Pancreas (tissue), 10 donors: ENCODE results near the gene NBEA. TPM values are rescaled to one million over a fixed set of nuclear protein-coding genes. Genes with fewer than 3 reads are reported as not detected.

Experiments used
- ATAC-seq, 4 donors: fragments of 200-7000 bp; cut with Tn5 transposase; one replicate each; pipeline versions ENCODE4 v1.8.0 to v1.9.1; 2020; ENCODE audit warnings: mild to moderate bottlenecking in 4 of 4, moderate library complexity in 4 of 4
- DNase-seq, 6 donors: peaks; one replicate each; pipeline ENCODE4 v3.0.0-alpha.2; 2020
- FAIRE-seq: peaks from 2 replicates; lab custom pipeline; 2012; peaks lifted over from hg19 to GRCh38; lab: Jason Lieb, UNC
- H3K27ac ChIP-seq, 4 donors: fragments of 200-600 bp; sonication (generic); 1 replicate in 3 of 4; 2 replicates in 1 of 4; pipeline versions ENCODE4 v1.5.0 to v1.8.0; 2020
- H3K27me3 ChIP-seq, 4 donors: fragments of 200-600 bp; one replicate each; pipeline ENCODE4 v1.8.0; 2021
- H3K36me3 ChIP-seq, 3 donors: fragments of 200-600 bp; sonication (generic) in 1 of 3; one replicate each; pipeline versions ENCODE4 v1.5.0 to v1.8.0; 2020 to 2021
- H3K4me1 ChIP-seq, 3 donors: fragments of 200-600 bp; one replicate each; pipeline ENCODE4 v1.8.0; 2021
- H3K4me3 ChIP-seq, 4 donors: fragments of 200-600 bp; sonication (generic) in 2 of 4; one replicate each; pipeline versions ENCODE4 v1.5.0 to v1.8.0; 2020 to 2021
- H3K9me3 ChIP-seq, 4 donors: fragments of 200-600 bp; one replicate each; pipeline ENCODE4 v1.8.0; 2021
- CTCF ChIP-seq, 4 donors: fragments of 200-600 bp; sonication (generic) in 3 of 4; IDR thresholded peaks; one replicate each; pipeline versions ENCODE4 v1.5.0 to v1.8.0; 2021; ENCODE audit warnings: antibody characterized with exemption in 4 of 4
- WGBS, 2 donors: extraction: QIAGEN DNeasy Blood & Tissue Kit; methylation state at CpG; one replicate each; pipeline ENCODE4 v1.1.7; 2013; 5-methylcytosine and 5-hydroxymethylcytosine counted together
- intact Hi-C, 3 donors: fragments of 100-400 bp; cut with DNase I; formaldehyde crosslinking; loops; one replicate each; pipeline versions ENCODE4 v1.11.1 to v1.14.2; 2022
- polyA plus RNA-seq, 2 donors: library from polyadenylated mRNA; stranded (reverse); fragments of 200-250 nt; gene quantifications; one replicate each; pipeline ENCODE4 v1.2.3, GENCODE V29; 2013
- total RNA-seq, 6 donors: library from RNA; stranded (reverse); fragmentation: NEBNext Ultra II Directional in 4 of 6; extraction: Animal tissue kit (Norgen Biotek cat#: 25700) in 4 of 6; gene quantifications; one replicate each; pipeline versions ENCODE4 v1.2.1 to v1.2.4, GENCODE V29; 2021 to 2023
- donor health status: healthy with polysubstance abuse.
- donor health status: DM: no; HTN: no; CAD: no; lungs with moderate emphysema.
- donor health status: DM: no; HTN: no; CAD: no.
- donor health status: control.
- donor health status: control.
- donor health status: Bipolar disorder and iron deficiency.
- donor health status: DM: yes; HTN: yes; CAD: no.
- donor health status: DM: no; HTN: no; CAD: no.
- donor health status: DM: no; HTN: no; CAD: no.
- donor health status: DM: yes; HTN: yes; CAD: no.

The NBEA gene
- total and polyA plus RNA-seq, 8 donors = 2.4 to 10.4 (median 4.8) TPM

DNA sequence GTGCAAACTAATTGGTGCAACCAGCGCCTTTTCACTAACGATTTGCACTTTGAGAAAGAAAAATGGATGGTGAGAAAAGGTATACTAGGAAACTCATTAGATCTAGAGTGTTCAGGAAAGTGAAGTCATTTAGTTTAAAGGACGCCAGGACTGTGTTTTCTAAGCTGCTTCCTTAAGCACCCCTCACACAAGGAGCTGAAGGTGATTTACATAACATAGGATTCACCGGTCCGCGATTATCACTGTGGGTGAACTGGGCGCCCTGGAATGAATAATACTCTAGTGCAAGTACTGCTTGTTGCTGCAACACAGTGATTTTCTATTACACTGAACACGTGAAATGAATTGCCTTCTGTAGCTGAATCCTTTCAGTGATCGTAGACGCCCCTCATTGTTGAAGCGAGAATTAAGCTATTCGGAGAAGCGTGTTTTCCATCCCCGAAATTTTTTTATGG is 537.0 kb downstream of the NBEA start:
- H3K27me3 ChIP-seq = peaks cover 0 to 4% (median 0%) of the 10 kb centered on the region in 4 donors
- no peak for DNase-seq
- no peak for FAIRE-seq
- WGBS, 2 donors = 89 to 91% methylated on average over 14 of the region's 14 CpGs
- no peak overlapping the region for H3K4me3 ChIP-seq
- intact Hi-C loops = no loop called here
- no peak overlapping the region for H3K27ac ChIP-seq
- no peak for TF ChIP-seq CTCF (IDR thresholded peaks at IDR 0.05)
- H3K36me3 ChIP-seq = no peaks in the 10 kb centered on the region
- H3K4me1 ChIP-seq = no peaks in the 10 kb centered on the region
- ATAC-seq = no peak
- no peaks in the 10 kb centered on the region for H3K9me3 ChIP-seq

GRCh38 chr13:35479706-35480105 is 537.6 kb downstream of the NBEA start:
- H3K4me3 ChIP-seq = no peak overlapping the region
- 77 to 95% methylated on average over 1 of the region's 1 CpG for WGBS, 2 donors
- ATAC-seq (no peak), DNase-seq (no peak), FAIRE-seq (no peak)
- H3K36me3 ChIP-seq = no peaks in the 10 kb centered on the region
- no peaks in the 10 kb centered on the region for H3K4me1 ChIP-seq
- intact Hi-C loops = no loop called here
- no peak for TF ChIP-seq CTCF (IDR thresholded peaks at IDR 0.05)
- no peaks in the 10 kb centered on the region for H3K9me3 ChIP-seq
- H3K27ac ChIP-seq = no peak overlapping the region
- peaks cover 0 to 4% (median 0%) of the 10 kb centered on the region in 4 donors for H3K27me3 ChIP-seq

DNA sequence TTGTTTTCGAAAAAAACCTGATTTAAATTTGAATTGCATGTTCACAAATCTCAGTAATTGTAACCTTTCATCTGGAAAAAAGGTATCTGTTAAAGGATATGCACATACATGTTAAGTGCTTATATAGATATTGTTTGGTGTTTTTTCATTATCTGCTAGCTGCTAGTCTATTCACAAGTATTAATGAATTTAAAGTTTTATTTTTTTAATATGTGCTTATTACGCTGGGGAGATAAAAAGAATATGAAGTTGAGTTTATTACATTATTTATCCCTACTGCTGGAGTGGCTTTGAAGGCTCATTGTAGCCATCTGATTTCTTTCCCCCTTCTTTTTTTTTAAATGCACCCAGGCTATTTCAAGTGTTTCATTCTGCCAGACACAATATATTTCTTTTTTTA is 538.3 kb downstream of the NBEA start:
- ATAC-seq (no peak), DNase-seq (no peak), FAIRE-seq (no peak)
- Histone ChIP-seq H3K4me3 (no peak overlapping the region), H3K9me3 (no peaks in the 10 kb centered on the region), H3K36me3 (no peaks in the 10 kb centered on the region), H3K4me1 (no peaks in the 10 kb centered on the region), H3K27me3 (peaks cover 0 to 4% (median 0%) of the 10 kb centered on the region in 4 donors), H3K27ac (no peak overlapping the region)
- 86 to 92% methylated on average over 2 of the region's 2 CpGs for WGBS, 2 donors
- intact Hi-C loops = no loop called here
- TF ChIP-seq CTCF (IDR thresholded peaks at IDR 0.05) = no peak

- DNase-seq (no peak), ATAC-seq (no peak), FAIRE-seq (no peak)
- H3K4me3 ChIP-seq = no peak overlapping the region
- no peaks in the 10 kb centered on the region for H3K36me3 ChIP-seq
- TF ChIP-seq CTCF (IDR thresholded peaks at IDR 0.05) = no peak
- intact Hi-C loops = no loop called here
- H3K9me3 ChIP-seq = no peaks in the 10 kb centered on the region
- H3K27ac ChIP-seq = no peak overlapping the region
- 73 to 85% methylated on average over 2 of the region's 2 CpGs for WGBS, 2 donors
- no peaks in the 10 kb centered on the region for H3K4me1 ChIP-seq
- H3K27me3 ChIP-seq = peaks cover 0 to 4% (median 0%) of the 10 kb centered on the region in 4 donors
These were observed 539.7 kb downstream of the NBEA start for GRCh38 chr13:35481777-35482176.

DNA sequence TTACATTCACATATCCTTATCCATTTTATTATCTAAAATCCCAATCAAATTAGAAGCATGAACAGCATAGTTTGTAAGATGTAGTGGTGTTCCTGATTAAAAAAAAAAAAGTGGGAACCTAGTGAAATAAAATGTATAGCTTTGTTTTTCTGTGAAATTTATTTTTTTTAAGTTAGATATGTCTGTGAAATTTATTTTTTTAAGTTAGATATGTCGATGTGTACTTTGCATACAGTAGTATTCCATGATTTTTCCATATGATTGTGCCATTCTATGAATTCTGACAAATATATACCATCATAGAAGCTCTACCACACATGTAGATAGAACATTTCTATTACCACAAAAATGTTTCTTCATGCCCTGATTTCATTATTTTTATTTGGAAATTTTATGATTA is 540.5 kb downstream of the NBEA start:
- Histone ChIP-seq H3K9me3 (no peaks in the 10 kb centered on the region), H3K27ac (no peak overlapping the region), H3K4me3 (no peak overlapping the region), H3K4me1 (no peaks in the 10 kb centered on the region), H3K36me3 (no peaks in the 10 kb centered on the region), H3K27me3 (peaks cover 0 to 4% (median 0%) of the 10 kb centered on the region in 4 donors)
- TF ChIP-seq CTCF (IDR thresholded peaks at IDR 0.05) = no peak
- FAIRE-seq (no peak), ATAC-seq (no peak), DNase-seq (no peak)
- WGBS, 2 donors = 92 to 93% methylated on average over 1 of the region's 1 CpG
- intact Hi-C loops = no loop called here
